WTC11 (cell line): ENCODE results near the gene FPR2. TPM values are rescaled to one million over a fixed set of nuclear protein-coding genes. Genes with fewer than 3 reads are reported as not detected.

Source experiments
- ATAC-seq: fragments of 200-7000 bp; cut with Tn5 transposase; 2 replicates; pipeline ENCODE4 v1.10.0; 2021; ENCODE audit warnings: mild to moderate bottlenecking, moderate library complexity
- CTCF ChIA-PET: fragments of 300-600 bp; sonication (Branson Sonifier 250); formaldehyde crosslinking; loops from one replicate; lab custom pipeline; 2021; ENCODE audit warnings: antibody characterized with exemption; lab: Charles Lee
- POLR2A ChIA-PET: fragments of 350-600 bp; sonication (Branson Sonifier 250); formaldehyde crosslinking; loops from one replicate; lab custom pipeline; 2021; ENCODE audit warnings: antibody characterized with exemption; lab: Charles Lee
- DNase-seq: peaks from one replicate; pipeline ENCODE4 v3.0.0; 2021; ENCODE audit warnings: low spot score
- H3K27ac Mint-ChIP-seq: 2 replicates; pipeline ENCODE4 v1.8.0; 2021; ENCODE audit warnings: mixed read lengths
- H3K27me3 Mint-ChIP-seq: 2 replicates; pipeline ENCODE4 v1.8.0; 2021; ENCODE audit warnings: low read depth, mild to moderate bottlenecking, moderate library complexity, mixed read lengths
- H3K36me3 Mint-ChIP-seq: 2 replicates; pipeline ENCODE4 v1.8.0; 2021; ENCODE audit warnings: mixed read lengths
- H3K4me1 Mint-ChIP-seq: 2 replicates; pipeline ENCODE4 v1.8.0; 2022; ENCODE audit warnings: mixed read lengths
- H3K4me3 Mint-ChIP-seq: 2 replicates; pipeline ENCODE4 v1.8.0; 2021; ENCODE audit warnings: mild to moderate bottlenecking, moderate library complexity, mixed read lengths
- H3K9me3 Mint-ChIP-seq: 2 replicates; pipeline ENCODE4 v1.8.0; 2021; ENCODE audit warnings: mixed read lengths
- CREB1 ChIP-seq: sonication (generic); formaldehyde crosslinking; IDR thresholded peaks from 2 replicates; pipeline ENCODE4 v1.8.0; 2023; ENCODE audit warnings: mild to moderate bottlenecking, missing genetic modification reagents
- ESRRA ChIP-seq: sonication (generic); formaldehyde crosslinking; IDR thresholded peaks from 2 replicates; pipeline ENCODE4 v1.8.1; 2022; ENCODE audit warnings: mild to moderate bottlenecking, missing genetic modification reagents, borderline replicate concordance
- ETV6 ChIP-seq: sonication (generic); formaldehyde crosslinking; IDR thresholded peaks from 2 replicates; pipeline ENCODE4 v1.8.1; 2022; ENCODE audit warnings: mild to moderate bottlenecking, missing genetic modification reagents
- FOXP1 ChIP-seq: sonication (generic); formaldehyde crosslinking; IDR thresholded peaks from 2 replicates; pipeline ENCODE4 v1.8.0; 2022; ENCODE audit warnings: missing genetic modification reagents, mild to moderate bottlenecking, moderate library complexity, borderline replicate concordance
- HMGA2 ChIP-seq: fragments of 250-450 bp; sonication (Bioruptor Pico); IDR thresholded peaks from 2 replicates; pipeline ENCODE4 v1.4.0; 2021; ENCODE audit warnings: mild to moderate bottlenecking, moderate library complexity
- JAZF1 ChIP-seq: fragments of 250-450 bp; sonication (Bioruptor Pico); IDR thresholded peaks from 2 replicates; pipeline ENCODE4 v1.9.0; 2021; ENCODE audit warnings: moderate library complexity, mild to moderate bottlenecking, inconsistent platforms
- JUN ChIP-seq: sonication (generic); formaldehyde crosslinking; IDR thresholded peaks from 2 replicates; pipeline ENCODE4 v1.8.0; 2023; ENCODE audit warnings: mild to moderate bottlenecking, missing genetic modification reagents
- MXD4 ChIP-seq: fragments of 250-450 bp; sonication (Bioruptor Pico); IDR thresholded peaks from 2 replicates; pipeline ENCODE4 v1.8.0; 2021; ENCODE audit warnings: mild to moderate bottlenecking, moderate library complexity, borderline replicate concordance
- NFYB ChIP-seq: sonication (generic); formaldehyde crosslinking; conservative IDR thresholded peaks from 2 replicates; pipeline ENCODE4 v1.8.0; 2022; ENCODE audit warnings: low read depth, missing genetic modification reagents
- NR2C2 ChIP-seq: sonication (generic); formaldehyde crosslinking; IDR thresholded peaks from 2 replicates; pipeline ENCODE4 v1.8.0; 2022; ENCODE audit warnings: mild to moderate bottlenecking, missing genetic modification reagents
- PRRX2 ChIP-seq: fragments of 250-450 bp; sonication (Bioruptor Pico); IDR thresholded peaks from 2 replicates; pipeline ENCODE4 v1.8.0; 2021; ENCODE audit warnings: mild to moderate bottlenecking
- TEAD1 ChIP-seq: sonication (generic); formaldehyde crosslinking; IDR thresholded peaks from 2 replicates; pipeline ENCODE4 v1.8.0; 2022; ENCODE audit warnings: mild to moderate bottlenecking, missing genetic modification reagents
- TP53 ChIP-seq: sonication (generic); formaldehyde crosslinking; IDR thresholded peaks from 2 replicates; pipeline ENCODE4 v1.8.1; 2023; ENCODE audit warnings: mild to moderate bottlenecking, missing genetic modification reagents
- ZBTB21 ChIP-seq: sonication (generic); formaldehyde crosslinking; IDR thresholded peaks from 2 replicates; pipeline ENCODE4 v1.8.1; 2023; ENCODE audit warnings: mild to moderate bottlenecking, missing genetic modification reagents, borderline replicate concordance
- ZNF219 ChIP-seq: sonication (generic); formaldehyde crosslinking; IDR thresholded peaks from 2 replicates; pipeline ENCODE4 v1.8.0; 2023; ENCODE audit warnings: missing genetic modification reagents, mild to moderate bottlenecking, borderline replicate concordance
- total RNA-seq: library from RNA; stranded (reverse); gene quantifications from 3 replicates; pipeline ENCODE4 v1.2.3, GENCODE V29; 2021
- TF ChIP-seq, protein P1 (sequence below): sonication (generic); formaldehyde crosslinking; IDR thresholded peaks from 2 replicates; pipeline ENCODE4 v1.8.0; 2022; ENCODE audit warnings: mild to moderate bottlenecking, missing genetic modification reagents
- TF ChIP-seq, protein P2 (sequence below): sonication (generic); formaldehyde crosslinking; IDR thresholded peaks from 2 replicates; pipeline ENCODE4 v1.8.1; 2022; ENCODE audit warnings: mild to moderate bottlenecking, moderate library complexity, missing genetic modification reagents
- TF ChIP-seq, protein P3 (sequence below): fragments of 250-450 bp; sonication (Bioruptor Pico); IDR thresholded peaks from 2 replicates; pipeline ENCODE4 v1.9.0; 2021; ENCODE audit warnings: mild to moderate bottlenecking
- TF ChIP-seq, protein P4 (sequence below): fragments of 200-600 bp; IDR thresholded peaks from 2 replicates; pipeline ENCODE4 v1.8.0; 2022; ENCODE audit warnings: antibody characterized with exemption

The FPR2 gene
- total RNA-seq, 1 experiment from 2014 or later: 0.31 TPM

DNA sequence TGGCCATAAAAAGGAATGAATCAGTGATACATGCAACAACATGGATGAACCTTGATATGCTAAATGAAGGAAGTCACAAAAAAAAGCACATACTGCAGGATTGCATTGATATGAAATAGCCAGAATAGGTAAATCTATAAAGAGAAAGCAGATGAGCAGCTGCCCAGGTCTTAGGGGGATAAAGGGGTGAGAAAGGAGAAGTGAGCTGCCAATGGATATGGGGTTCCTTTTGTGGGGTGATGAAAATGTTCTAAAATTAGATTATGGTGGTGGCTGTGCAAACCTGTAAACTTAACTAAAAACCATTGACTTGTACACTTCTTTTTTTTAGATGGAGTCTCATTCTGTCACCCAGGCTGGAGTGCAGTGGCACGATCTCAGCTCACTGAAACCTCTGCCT is 49.3 kb upstream of the FPR2 start:
- ChIA-PET CTCF (interaction anchor here (1.0 to 6.1 kb wide), 3 partner anchors 9 to 66 kb away, joined by 3 to 46 read pairs (median 16); no protein-coding TSS in a partner anchor), POLR2A (no interaction called here)
- Mint-ChIP-seq H3K4me3 (no peak overlapping the region), H3K36me3 (no peaks in the 10 kb centered on the region), H3K27me3 (peaks cover 53% of the 10 kb centered on the region), H3K27ac (no peak overlapping the region), H3K4me1 (peaks cover 3% of the 10 kb centered on the region), H3K9me3 (no peaks in the 10 kb centered on the region)
- ATAC-seq (no peak), DNase-seq (no peak)
- TF ChIP-seq HMGA2 (CRISPR knock-in tag) (no peak), ZBTB21 (no peak), TEAD1 (no peak), TP53 (CRISPR knock-in tag) (no peak), JAZF1 (CRISPR knock-in tag) (no peak), FOXP1 (CRISPR knock-in tag) (no peak), NFYB (CRISPR knock-in tag) (no peak), CREB1 (no peak), MXD4 (CRISPR knock-in tag) (no peak), ETV6 (CRISPR knock-in tag) (no peak), ESRRA (CRISPR knock-in tag) (no peak), NR2C2 (CRISPR knock-in tag) (no peak), PRRX2 (CRISPR knock-in tag) (no peak), ZNF219 (CRISPR knock-in tag) (no peak)
- TF ChIP-seq, protein P1, sequence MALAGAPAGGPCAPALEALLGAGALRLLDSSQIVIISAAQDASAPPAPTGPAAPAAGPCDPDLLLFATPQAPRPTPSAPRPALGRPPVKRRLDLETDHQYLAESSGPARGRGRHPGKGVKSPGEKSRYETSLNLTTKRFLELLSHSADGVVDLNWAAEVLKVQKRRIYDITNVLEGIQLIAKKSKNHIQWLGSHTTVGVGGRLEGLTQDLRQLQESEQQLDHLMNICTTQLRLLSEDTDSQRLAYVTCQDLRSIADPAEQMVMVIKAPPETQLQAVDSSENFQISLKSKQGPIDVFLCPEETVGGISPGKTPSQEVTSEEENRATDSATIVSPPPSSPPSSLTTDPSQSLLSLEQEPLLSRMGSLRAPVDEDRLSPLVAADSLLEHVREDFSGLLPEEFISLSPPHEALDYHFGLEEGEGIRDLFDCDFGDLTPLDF: no peak
- TF ChIP-seq, protein P2, sequence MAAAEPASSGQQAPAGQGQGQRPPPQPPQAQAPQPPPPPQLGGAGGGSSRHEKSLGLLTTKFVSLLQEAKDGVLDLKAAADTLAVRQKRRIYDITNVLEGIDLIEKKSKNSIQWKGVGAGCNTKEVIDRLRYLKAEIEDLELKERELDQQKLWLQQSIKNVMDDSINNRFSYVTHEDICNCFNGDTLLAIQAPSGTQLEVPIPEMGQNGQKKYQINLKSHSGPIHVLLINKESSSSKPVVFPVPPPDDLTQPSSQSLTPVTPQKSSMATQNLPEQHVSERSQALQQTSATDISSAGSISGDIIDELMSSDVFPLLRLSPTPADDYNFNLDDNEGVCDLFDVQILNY (CRISPR knock-in tag): no peak
- TF ChIP-seq, protein P3, sequence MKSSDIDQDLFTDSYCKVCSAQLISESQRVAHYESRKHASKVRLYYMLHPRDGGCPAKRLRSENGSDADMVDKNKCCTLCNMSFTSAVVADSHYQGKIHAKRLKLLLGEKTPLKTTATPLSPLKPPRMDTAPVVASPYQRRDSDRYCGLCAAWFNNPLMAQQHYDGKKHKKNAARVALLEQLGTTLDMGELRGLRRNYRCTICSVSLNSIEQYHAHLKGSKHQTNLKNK (CRISPR knock-in tag): no peak

DNA sequence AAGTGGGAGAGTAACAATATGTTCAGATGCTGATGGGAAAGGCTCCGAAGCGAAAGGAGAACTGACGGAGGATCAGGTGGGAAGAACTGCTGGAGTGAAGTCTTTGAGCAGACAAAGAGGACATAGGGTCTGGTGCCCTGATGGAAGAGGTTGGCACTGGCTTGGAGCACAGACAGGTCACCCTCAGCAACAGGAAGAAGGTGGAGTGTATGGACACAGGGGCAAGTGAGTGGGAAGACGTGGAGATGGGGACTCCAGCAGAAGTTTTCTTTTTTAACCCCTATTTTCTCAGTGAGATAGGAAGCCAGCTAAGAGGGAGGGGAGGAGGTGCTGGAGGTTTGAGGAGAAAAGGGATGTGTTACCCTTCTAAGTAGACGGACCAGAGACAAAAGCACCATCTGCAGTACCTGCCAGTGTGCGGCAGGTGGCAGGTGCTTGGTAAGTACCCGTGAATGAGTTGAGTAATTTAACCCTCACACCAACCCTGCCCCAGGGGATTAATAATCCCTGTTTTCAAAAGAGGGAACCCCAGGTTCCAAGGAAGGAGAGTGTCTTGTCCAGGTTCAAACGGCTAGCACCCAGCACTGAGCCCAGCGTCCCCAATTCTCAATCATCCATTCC is 48.4 kb upstream of the FPR2 start:
- Mint-ChIP-seq H3K36me3 (no peaks in the 10 kb centered on the region), H3K27me3 (peaks cover 61% of the 10 kb centered on the region), H3K4me3 (no peak overlapping the region), H3K27ac (no peak overlapping the region), H3K9me3 (no peaks in the 10 kb centered on the region), H3K4me1 (peaks cover 3% of the 10 kb centered on the region)
- ChIA-PET CTCF (interaction anchor here (0.6 to 6.1 kb wide), 7 partner anchors 10 to 65 kb away, joined by 3 to 46 read pairs (median 3); no protein-coding TSS in a partner anchor), POLR2A (no interaction called here)
- DNase-seq (peak; percentile 66), ATAC-seq (peak; percentile 92)
- TF ChIP-seq, protein P4, sequence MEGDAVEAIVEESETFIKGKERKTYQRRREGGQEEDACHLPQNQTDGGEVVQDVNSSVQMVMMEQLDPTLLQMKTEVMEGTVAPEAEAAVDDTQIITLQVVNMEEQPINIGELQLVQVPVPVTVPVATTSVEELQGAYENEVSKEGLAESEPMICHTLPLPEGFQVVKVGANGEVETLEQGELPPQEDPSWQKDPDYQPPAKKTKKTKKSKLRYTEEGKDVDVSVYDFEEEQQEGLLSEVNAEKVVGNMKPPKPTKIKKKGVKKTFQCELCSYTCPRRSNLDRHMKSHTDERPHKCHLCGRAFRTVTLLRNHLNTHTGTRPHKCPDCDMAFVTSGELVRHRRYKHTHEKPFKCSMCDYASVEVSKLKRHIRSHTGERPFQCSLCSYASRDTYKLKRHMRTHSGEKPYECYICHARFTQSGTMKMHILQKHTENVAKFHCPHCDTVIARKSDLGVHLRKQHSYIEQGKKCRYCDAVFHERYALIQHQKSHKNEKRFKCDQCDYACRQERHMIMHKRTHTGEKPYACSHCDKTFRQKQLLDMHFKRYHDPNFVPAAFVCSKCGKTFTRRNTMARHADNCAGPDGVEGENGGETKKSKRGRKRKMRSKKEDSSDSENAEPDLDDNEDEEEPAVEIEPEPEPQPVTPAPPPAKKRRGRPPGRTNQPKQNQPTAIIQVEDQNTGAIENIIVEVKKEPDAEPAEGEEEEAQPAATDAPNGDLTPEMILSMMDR: peak; percentile 60
- TF ChIP-seq, protein P1: no peak
- TF ChIP-seq JUN: no peak
